GM19397 (cell line): Measurements from ENCODE around the gene NUP153.
A peak's percentile ranks its signal among the peaks of the same experiment; 100 is the strongest.
"Not testable (repeated sequence)": the region's sequence is repeated elsewhere in the genome, so short reads cannot be mapped to it uniquely, and the experiment has no call there.

Source experiments
- ATAC-seq: cut with Tn5 transposase; IDR thresholded peaks from one replicate; pipeline ENCODE4 v1.9.1; 2021; ENCODE audit warnings: mild to moderate bottlenecking, moderate library complexity; ENCODE audit not compliant: unreplicated experiment

NUP153 gene

GRCh38 chr6:17706580-17707370 is at the start of gene NUP153:
NUP153 (minus strand) TSS chr6:17706925; CDS start chr6:17706387, 538 bp downstream.
- peak; percentile 65 for ATAC-seq

GRCh38 chr6:17754254-17754653 is 47.5 kb upstream of the NUP153 start:
- no peak for ATAC-seq

GRCh38 chr6:17745324-17745723 is 38.6 kb upstream of the NUP153 start:
- not testable (repeated sequence) for ATAC-seq

GRCh38 chr6:17744757-17745308 is 38.1 kb upstream of the NUP153 start:
- ATAC-seq, result not testable (repeated sequence)

GRCh38 chr6:17744019-17744756 is 37.5 kb upstream of the NUP153 start:
- ATAC-seq, result no peak

GRCh38 chr6:17741507-17741906 is 34.8 kb upstream of the NUP153 start:
- ATAC-seq, result no peak

GRCh38 chr6:17740559-17741220 is 34.0 kb upstream of the NUP153 start:
- no peak for ATAC-seq

- no peak for ATAC-seq
Measured at GRCh38 chr6:17737704-17738252, 31.1 kb upstream of the NUP153 start.

GRCh38 chr6:17735311-17735710 is 28.6 kb upstream of the NUP153 start:
- not testable (repeated sequence) for ATAC-seq

- ATAC-seq, result no peak
Measured at GRCh38 chr6:17730078-17730704, 23.5 kb upstream of the NUP153 start.

- ATAC-seq, result no peak
Measured at GRCh38 chr6:17729223-17730077, 22.7 kb upstream of the NUP153 start.

- no peak for ATAC-seq
Measured at GRCh38 chr6:17728551-17729222, 22.0 kb upstream of the NUP153 start.

GRCh38 chr6:17725083-17725482 is 18.4 kb upstream of the NUP153 start:
- no peak for ATAC-seq

- no peak for ATAC-seq
Measured at GRCh38 chr6:17724341-17724740, 17.6 kb upstream of the NUP153 start.

- no peak for ATAC-seq
Measured at GRCh38 chr6:17721671-17722070, 14.9 kb upstream of the NUP153 start.

- ATAC-seq, result no peak
Measured at GRCh38 chr6:17719323-17720041, 12.8 kb upstream of the NUP153 start.

- ATAC-seq, result no peak
Measured at GRCh38 chr6:17716221-17716620, 9.5 kb upstream of the NUP153 start.
